Measurements from ENCODE around the gene TMX1.

DNA sequence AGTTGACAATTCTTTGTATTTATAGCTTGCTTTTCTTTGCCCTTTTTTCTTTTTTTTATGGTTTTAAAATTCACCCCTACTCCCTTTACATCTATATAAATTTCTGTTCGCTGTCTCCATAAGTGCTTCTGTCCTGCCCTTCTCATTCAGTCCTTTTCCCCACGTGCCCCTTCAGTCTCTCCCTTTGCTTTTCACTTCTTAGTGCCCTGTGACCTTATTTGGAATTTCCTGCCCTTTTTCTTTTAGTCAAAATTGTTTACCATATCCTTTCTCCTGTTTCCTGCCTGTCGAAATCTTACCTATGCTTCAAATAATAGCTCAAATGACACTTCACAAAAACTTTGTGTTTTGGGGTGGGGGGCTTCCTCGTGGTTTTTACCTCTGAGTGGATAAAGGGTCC lies 6.0 kb downstream of the TMX1 start:
- TF ChIP-seq, protein P1, sequence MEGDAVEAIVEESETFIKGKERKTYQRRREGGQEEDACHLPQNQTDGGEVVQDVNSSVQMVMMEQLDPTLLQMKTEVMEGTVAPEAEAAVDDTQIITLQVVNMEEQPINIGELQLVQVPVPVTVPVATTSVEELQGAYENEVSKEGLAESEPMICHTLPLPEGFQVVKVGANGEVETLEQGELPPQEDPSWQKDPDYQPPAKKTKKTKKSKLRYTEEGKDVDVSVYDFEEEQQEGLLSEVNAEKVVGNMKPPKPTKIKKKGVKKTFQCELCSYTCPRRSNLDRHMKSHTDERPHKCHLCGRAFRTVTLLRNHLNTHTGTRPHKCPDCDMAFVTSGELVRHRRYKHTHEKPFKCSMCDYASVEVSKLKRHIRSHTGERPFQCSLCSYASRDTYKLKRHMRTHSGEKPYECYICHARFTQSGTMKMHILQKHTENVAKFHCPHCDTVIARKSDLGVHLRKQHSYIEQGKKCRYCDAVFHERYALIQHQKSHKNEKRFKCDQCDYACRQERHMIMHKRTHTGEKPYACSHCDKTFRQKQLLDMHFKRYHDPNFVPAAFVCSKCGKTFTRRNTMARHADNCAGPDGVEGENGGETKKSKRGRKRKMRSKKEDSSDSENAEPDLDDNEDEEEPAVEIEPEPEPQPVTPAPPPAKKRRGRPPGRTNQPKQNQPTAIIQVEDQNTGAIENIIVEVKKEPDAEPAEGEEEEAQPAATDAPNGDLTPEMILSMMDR (IDR thresholded peaks at IDR 0.05): no peak
- TF ChIP-seq POLR2A (IDR thresholded peaks at IDR 0.05): no peak

All from esophagus squamous epithelium (tissue), 4 donors.